Kidney tubule cell (primary cell): ENCODE measurements around the gene PRSS48.
A peak's percentile ranks its signal among the peaks of the same experiment; 100 is the strongest.

Source experiments
- DNase-seq: peaks from one replicate; pipeline ENCODE4 v3.0.0-alpha.2; 2018; ENCODE audit warnings: low spot score

PRSS48 gene

DNA sequence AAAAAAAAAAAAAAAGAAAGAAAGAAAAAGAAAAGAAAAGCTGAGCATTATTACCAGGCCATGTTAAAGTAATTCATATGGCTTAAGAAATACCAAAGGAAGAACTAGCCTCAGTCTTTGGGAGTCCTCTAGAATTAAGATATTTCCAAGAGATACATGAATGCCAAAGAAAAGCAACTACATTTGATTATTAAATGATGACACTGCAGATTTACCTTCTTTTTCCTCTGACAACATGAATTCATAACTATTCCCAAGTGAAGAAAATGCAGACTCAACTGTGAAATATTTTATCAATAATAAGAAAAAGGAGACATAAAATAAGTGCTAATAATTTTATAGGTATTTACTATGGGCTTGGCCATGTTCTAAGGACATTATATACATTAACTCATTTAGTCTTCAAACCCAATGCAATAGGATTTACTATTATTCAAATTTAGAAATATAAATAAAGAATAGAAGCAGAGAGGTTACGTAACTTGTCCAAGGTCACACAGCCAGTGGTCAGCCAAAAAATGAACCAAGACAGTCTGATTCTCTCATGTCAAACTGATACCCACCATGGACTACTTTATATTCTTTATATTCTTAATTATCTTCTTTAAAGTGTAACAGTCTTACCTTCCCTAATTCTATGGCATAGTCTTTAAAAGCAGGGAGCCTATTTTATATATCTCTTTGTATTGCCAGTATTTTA is 41.5 kb downstream of the PRSS48 start:
- DNase-seq: no peak

DNA sequence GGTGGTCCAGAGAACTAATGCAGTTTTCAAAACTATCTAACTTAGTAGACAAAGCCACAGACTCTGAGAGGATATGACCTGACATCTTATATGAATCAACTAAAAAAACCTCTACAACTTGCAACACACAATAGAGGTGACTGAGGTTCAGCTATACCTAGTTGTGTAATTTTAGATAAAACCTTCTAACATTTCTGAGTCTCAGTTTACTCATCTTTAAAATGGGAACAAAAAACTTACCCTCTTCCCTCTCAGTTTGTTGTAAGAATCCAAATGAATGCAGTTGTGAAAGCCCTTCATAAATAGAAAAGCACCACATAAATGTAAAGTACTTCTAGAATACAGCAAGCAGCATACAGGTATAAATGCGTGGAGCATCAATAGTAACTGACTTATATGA is 42.5 kb downstream of the PRSS48 start:
- no peak for DNase-seq

GRCh38 chr4:151321586-151321985 is 44.6 kb downstream of the PRSS48 start:
- DNase-seq: peak; percentile 2

DNA sequence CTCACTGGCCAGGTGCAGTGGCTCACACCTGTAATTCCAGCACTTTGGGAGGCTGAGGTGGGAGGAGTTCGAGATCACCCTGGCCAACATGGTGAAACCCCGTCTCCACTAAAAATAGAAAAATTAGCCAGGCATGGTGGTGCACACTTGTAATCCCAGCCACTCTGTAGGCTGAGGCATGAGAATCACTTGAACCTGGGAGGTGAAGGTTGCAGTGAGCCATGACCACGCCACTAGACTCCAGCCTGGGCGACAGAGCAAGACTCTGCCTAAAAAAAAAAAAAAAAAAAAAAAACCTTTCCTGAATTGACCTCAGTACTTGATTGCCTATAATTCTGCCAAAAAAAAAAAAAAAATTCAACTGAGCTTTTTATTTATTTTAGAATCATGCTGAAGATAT is 45.2 kb downstream of the PRSS48 start:
- peak; percentile 67 for DNase-seq

DNA sequence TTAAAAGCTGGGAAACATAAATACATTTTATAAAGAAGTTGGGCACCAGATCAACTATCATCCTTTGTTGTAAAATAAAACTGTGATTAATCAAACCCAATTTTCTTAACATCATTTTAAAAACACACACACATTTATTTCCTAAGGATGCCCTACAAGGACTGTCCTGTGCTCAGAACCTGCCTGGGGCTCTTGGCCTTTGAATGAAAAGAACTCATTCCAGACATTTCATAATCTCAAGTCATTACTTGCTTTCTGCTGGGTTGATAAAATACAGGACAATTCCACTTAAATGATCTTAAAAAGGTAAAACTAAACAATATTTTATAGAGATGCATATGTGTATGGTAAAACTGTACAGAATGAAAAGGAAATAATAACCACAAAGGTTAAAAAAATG is 45.6 kb downstream of the PRSS48 start:
- peak; percentile 11 for DNase-seq

- no peak for DNase-seq
These were observed 46.7 kb downstream of the PRSS48 start for GRCh38 chr4:151323667-151324066.

DNA sequence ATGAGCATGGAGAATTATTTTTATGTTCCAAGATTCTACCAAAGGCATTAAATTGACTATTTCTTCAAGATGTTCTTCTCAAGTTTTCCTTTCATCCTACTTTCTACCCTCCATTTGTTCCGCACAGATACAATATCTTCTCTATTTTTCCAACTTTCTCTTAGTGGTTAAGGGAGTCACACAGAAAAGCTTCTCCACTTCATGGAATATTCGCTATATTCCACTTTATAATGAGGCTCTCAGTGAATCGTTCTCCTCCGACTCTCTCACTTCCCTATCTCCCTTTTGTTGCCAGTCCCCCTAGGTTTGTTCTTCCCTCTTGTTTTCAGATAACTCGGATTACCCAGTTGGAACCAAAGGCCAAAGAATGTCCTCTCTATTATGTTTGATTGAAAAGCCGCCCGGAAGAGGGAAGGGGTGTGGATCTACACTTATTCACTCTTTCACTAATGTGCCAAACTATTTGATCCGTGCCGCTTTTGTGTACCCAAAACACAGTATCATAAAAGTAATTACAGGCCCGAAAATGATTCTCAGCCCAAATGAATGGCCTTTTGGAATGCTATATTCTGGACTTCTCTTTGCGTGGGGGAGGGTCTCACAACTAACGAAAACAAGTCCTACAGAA is 47.3 kb downstream of the PRSS48 start:
- peak; percentile 35 for DNase-seq

- peak; percentile 93 for DNase-seq
These were observed 47.8 kb downstream of the PRSS48 start for GRCh38 chr4:151324752-151325110.

DNA sequence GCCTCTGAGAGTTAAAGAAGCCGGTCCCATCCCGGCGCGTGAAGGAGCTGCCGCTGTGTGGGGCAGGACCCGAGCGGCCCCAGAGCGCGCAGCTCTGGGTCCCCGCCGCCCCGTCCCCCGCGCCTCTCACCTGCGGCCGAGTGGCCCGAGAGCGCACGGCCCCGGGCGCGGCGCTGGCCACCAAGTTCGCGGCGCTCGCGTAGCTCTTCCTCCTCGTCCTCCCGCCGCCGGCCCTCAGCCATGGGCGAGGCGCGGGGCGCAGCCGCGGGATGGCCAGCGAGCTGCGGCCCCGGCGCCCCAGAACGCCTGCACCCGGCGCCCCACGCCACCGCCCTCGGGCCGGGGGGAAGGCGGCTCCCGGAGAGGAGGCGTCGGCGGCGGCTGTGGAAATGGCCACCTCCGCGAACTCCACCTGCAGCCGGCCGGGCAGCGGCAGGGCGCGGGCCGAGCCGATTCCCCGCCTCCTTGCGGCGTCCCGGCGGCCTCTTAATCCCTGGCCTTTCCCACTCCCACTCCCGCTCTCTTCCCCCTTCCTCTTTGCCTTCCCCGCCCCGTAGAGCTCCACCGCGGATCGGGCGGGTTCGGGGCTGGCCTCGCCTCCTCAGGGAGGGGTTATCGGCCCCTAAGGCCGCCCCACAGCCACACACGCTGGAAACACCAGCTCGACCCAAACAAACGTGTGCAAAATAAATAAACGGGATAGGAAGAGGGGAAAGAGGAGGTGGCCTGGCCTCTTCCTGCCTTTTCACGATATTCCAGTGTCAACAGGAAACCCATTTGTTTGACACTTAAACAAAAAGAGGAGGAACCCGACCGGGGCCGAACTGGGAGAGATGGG is 48.4 kb downstream of the PRSS48 start, which contains the start of gene SH3D19:
SH3D19 (minus strand) TSS at position 495 of the 838 bp plus-strand sequence; CDS start at position 242, 253 bp downstream.
- DNase-seq: peak; percentile 87

GRCh38 chr4:151325949-151326246 is 48.9 kb downstream of the PRSS48 start:
- DNase-seq: no peak

GRCh38 chr4:151329217-151330007 is 52.5 kb downstream of the PRSS48 start:
- DNase-seq: peak; percentile 48

- peak; percentile 92 for DNase-seq
These were observed 54.5 kb downstream of the PRSS48 start for GRCh38 chr4:151331276-151332042.

DNA sequence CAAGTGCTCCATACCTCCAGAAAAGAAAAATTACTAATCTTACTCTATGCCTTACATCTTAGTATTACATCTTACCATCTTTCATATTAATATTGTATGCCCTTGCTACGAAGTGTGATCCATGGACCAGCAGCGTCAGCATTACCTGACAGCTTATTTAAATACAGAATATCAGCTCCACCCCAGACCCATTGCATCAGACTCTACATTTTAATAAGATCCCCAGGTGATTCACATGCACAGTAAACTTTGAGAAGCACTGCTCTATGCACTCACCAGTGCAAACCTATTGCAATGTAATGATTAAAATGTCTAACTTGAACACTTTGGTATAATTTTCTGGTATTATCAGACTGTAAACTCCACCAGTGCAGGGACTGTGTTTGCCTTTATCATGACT is 62.5 kb downstream of the PRSS48 start:
- no peak for DNase-seq

- DNase-seq: peak; percentile 26
These were observed 63.9 kb downstream of the PRSS48 start for GRCh38 chr4:151340751-151341385.
